EL (cell line): ENCODE results near the gene RALGDS.
"Not testable (repeated sequence)": the region's sequence is repeated elsewhere in the genome, so short reads cannot be mapped to it uniquely, and the experiment has no call there.

Source experiments
- DNase-seq: peaks from one replicate; pipeline ENCODE4 v3.0.0-alpha.2; 2016

RALGDS gene

GRCh38 chr9:133103987-133104505 lies 17.0 kb downstream of the RALGDS start:
- no peak for DNase-seq

DNA sequence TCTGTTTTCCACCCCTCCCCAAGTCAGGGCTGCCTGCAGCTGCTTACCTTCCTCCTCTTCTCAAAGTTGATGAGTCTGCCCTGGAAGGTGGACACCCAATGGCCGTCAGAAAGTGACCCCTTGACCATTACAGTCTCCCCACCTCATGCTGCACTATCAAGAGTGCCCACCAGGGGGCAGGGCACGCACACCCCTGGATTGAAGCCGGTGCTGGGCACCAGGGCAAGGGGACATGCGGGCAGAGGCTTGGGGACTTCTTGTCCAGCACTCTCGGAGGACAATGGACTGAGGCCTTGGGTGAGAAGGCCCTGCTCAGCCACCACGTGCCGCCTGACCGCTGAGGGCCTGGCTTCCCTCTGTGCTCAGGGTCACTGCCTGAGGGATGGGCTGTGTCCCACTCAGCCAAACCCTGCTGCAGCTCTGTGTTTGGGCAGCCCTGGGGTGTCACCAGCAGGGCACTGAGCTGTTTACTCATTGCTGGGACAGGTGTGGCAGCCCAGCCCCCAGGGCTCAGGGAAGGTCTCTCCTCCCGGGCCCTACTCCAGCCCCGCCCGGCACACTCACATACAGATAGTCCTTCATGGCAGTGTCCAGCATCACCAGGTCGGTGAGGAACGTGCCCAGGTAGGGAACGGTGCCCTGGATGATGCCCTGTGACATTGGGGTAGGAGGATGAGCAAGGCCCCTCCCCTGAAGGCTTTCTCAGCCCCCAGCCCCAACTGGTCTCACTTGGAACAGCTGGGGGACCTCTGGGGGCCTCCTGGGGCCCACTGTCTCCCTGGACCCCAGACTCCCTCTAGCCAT lies 17.7 kb downstream of the RALGDS start:
- peak; percentile 49 for DNase-seq

GRCh38 chr9:133102190-133103021 lies 18.6 kb downstream of the RALGDS start:
- DNase-seq = no peak

DNA sequence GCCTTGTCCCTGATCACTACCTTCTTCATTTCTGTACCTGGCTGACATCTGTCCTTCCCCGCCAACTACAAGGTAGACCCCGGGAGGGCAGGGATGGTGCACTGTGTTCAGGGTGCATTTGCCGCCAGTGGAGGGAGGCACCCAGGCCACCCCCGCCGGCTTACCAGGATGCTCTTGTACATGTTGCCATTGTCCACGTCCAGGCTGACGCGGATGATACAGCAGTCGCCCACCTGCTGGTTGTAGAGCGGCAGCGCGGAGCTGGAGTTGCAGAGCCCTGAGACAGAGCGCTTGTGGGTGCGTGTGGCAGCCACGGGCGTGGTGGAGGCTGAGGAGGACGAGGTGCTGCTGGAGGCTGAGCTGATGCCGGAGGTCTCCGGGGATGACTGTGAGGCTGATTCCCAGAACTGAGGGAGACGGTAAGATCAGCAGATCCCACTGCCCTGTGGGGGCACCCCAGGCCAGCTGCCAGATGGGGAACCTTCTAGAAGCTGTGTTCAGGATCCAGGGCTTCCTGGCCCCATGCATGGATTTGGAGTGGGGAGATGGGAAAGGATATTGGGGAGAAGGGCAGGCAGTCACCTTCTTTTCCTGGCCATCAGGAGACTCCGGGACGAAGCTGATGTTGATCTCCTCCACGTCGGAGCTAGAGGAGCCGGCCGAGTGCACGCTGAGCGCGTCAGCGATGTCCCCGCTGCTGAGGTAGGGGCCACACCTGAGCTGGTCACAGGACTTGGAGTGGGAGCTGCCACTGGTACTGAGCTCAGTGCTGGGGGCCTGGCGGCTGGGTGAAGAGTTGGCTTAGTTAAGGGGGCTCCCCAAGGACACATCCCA lies 19.5 kb downstream of the RALGDS start:
- DNase-seq = no peak

DNA sequence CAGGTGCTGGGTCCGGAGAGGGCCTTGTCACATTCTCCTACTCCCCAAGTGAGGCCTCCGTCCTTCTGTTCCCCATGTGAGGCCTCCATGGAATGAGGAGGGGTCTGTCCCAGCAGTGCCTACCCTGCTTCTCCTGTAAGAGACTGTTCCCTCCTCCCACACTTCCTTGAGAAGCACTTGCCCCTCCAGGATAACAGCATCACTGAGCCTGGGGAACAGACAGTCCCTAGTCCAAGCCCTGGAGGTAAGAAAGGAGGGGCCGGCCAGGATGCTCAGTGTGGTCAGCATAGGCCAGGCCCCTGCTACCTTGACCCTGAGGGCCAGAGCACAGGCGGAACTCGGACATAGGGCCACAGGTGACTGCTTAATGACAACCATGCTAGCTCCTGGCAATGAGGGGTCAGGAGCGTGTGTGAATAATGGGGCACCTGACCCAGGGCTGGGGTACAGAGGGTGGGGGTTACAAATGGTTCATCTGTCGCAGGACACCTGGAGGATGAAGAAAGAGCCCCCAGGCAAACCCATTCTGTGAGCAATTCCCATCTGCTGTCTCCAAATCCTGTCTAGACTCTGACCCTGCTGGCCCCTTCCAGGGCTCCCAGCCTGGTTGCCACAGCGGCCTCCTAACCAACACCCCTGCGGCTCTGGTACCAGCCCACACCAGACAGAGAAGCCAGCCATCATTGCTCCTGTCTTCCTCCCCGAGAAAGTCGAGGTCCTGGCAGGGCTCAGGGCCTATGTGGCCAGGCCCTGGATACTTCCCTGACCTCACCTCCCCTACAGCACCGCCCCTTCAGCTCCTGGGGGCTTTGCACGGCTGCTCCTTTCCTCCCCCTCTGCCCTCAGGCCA lies 20.3 kb downstream of the RALGDS start:
- no peak for DNase-seq

DNA sequence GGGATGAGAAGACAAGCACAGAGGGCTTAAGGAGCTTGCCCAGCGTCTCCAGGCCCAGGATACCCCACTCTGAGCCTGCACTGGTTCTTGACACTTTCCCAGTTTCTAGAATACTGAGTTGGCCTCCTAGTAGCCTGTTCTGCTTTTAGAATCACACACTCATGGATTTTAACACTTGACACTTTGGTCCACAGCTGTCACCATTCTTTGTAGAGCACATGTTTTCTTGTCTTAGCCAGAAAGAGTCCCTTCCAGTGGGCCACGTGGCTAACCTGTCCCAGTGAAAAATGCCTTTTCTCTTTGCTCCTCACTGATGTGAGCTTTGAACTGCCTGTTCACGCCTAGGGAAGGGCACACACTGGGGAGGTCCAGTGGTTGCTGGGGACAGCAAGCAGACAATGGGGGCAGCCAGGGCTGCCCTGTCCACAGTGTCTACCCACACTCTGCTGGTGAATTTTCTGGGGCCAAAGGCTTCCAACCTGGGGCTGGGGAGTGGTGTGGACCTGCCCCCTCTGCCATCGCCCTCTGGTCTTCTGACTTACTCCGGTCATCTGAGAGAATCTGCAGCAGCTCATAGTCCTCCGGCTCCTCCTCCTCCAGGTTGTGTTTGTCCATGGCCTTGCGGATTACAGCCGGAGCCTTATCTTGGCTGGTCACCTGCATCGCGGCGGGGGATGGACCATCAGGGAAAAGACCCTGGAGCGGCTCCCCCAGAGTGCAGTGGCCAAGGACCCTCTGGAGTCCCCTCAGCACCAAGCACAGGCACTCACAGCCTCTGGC lies 21.1 kb downstream of the RALGDS start:
- DNase-seq = no peak

DNA sequence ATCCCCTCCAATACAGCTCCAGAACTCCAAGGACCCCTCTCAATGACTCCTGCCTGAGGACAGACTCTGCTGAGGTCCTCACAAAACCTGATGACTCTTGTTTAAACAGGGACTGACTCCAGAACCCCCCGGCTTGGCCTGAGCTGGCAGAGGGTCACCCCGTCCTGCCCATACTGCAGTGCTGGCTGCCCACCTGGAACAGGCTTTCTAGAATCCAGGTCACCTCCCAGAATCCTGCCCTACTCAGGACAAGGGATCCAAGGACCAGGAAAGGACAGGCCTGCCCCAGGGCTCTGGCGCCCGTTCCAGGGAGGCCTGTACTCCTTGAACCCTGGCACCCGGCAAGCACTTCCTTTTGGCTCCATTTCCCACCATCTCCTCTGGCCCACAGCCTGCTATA lies 22.2 kb downstream of the RALGDS start:
- no peak for DNase-seq

- DNase-seq = no peak
These were observed 22.8 kb downstream of the RALGDS start for GRCh38 chr9:133098104-133098754.

GRCh38 chr9:133094842-133095393 lies 26.1 kb downstream of the RALGDS start:
- no peak for DNase-seq

GRCh38 chr9:133094351-133094750 lies 26.7 kb downstream of the RALGDS start:
- DNase-seq = not testable (repeated sequence)

- DNase-seq = no peak
These were observed 30.2 kb downstream of the RALGDS start for GRCh38 chr9:133090752-133091385.

- no peak for DNase-seq
These were observed 30.9 kb downstream of the RALGDS start for GRCh38 chr9:133090187-133090586.

DNA sequence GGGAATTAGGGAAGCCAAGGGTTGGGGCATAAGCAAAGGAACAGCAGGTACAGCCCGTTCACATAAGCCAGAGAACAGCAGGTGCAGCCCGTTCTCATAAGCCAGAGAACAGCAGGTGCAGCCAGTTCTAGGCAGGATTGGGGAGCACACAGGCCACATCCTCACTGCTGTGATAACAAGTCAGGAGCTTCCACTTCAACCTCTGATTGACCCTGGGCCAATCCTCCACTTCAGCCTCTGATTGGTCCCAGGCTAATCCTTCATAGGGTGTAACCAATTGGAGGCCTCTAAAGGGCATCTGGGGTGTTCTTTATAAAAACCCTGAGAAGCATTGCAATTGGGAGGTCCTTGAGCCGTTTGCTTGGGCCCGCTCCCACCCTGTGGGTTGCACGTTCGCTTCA lies 31.8 kb downstream of the RALGDS start:
- no peak for DNase-seq

DNA sequence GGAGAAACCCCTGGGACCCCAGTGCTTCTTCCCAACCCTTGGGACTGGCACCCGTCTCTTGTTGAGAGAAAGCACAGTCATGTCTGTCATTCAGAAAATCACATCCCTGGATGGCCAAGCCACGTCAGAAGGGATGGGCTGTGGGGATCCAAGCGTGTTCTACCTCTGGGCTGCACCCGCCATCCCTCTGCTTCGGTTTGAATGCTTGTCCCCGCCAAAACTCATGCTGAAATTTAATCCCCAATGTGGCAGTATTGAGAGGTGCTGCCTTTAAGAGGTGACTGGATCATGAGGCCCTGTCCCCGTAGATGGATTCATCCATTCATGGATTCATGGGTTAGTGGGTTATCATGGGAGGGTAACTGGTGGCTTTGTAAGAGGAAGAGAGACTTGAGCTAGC lies 32.3 kb downstream of the RALGDS start:
- DNase-seq = no peak

GRCh38 chr9:133088146-133088750 lies 32.8 kb downstream of the RALGDS start:
- no peak for DNase-seq

- DNase-seq = no peak
These were observed 33.5 kb downstream of the RALGDS start for GRCh38 chr9:133087429-133088145.

- DNase-seq = no peak
These were observed 34.1 kb downstream of the RALGDS start for GRCh38 chr9:133086894-133087293.

GRCh38 chr9:133086212-133086860 lies 34.7 kb downstream of the RALGDS start:
- not testable (repeated sequence) for DNase-seq
